ENCODE measurements around the gene EVI5. TPM values are rescaled to one million over a fixed set of nuclear protein-coding genes. Genes with fewer than 3 reads are reported as not detected.
A peak's percentile ranks its signal among the peaks of the same experiment; 100 is the strongest.

Gene EVI5
- total and polyA plus RNA-seq, 12 donors = 3.6 to 63.1 (median 45.2) TPM

GRCh38 chr1:92756537-92756936 is 28.4 kb downstream of the EVI5 start:
- H3K27me3 ChIP-seq = no peaks in the 10 kb centered on the region
- WGBS, 4 donors = 97 to 100% (median 99%) methylated on average over 4 of the region's 4 CpGs
- H3K27ac ChIP-seq = no peak overlapping the region
- H3K36me3 ChIP-seq (replicated peaks in 1 of 2) = no peaks in the 10 kb centered on the region
- TF ChIP-seq CTCF (IDR thresholded peaks at IDR 0.05) (no peak), POLR2A (IDR thresholded peaks at IDR 0.05) (no peak)
- H3K4me1 ChIP-seq (replicated peaks in 1 of 2) = peaks cover 4 to 7% of the 10 kb centered on the region in 2 donors
- no peaks in the 10 kb centered on the region for H3K9me3 ChIP-seq (replicated peaks in 1 of 3)
- DNase-seq = no peak
- intact Hi-C loops (cut with DNase I) = no loop called here
- no peak overlapping the region for H3K4me3 ChIP-seq

- DNase-seq = no peak
- TF ChIP-seq CTCF (IDR thresholded peaks at IDR 0.05) (no peak), POLR2A (IDR thresholded peaks at IDR 0.05) (no peak)
- intact Hi-C loops (cut with DNase I) = no loop called here
- Histone ChIP-seq H3K27me3 (no peaks in the 10 kb centered on the region), H3K4me3 (no peak overlapping the region), H3K36me3 (replicated peaks in 1 of 2) (no peaks in the 10 kb centered on the region), H3K9me3 (replicated peaks in 1 of 3) (no peaks in the 10 kb centered on the region), H3K4me1 (replicated peaks in 1 of 2) (peaks cover 4 to 7% of the 10 kb centered on the region in 2 donors), H3K27ac (peak overlapping the region in 1 of 5 donors; percentile 14)
- 91 to 96% (median 93%) methylated on average over 16 to 19 of the region's 19 CpGs for WGBS, 4 donors
These were observed 29.1 kb downstream of the EVI5 start for GRCh38 chr1:92755541-92756461.

- intact Hi-C loops (cut with DNase I) = no loop called here
- Histone ChIP-seq H3K27ac (no peak overlapping the region), H3K36me3 (replicated peaks in 1 of 2) (no peaks in the 10 kb centered on the region), H3K9me3 (replicated peaks in 1 of 3) (no peaks in the 10 kb centered on the region), H3K4me1 (replicated peaks in 1 of 2) (peaks cover 4 to 7% of the 10 kb centered on the region in 2 donors), H3K4me3 (no peak overlapping the region), H3K27me3 (no peaks in the 10 kb centered on the region)
- no peak for DNase-seq
- TF ChIP-seq CTCF (IDR thresholded peaks at IDR 0.05) (no peak), POLR2A (IDR thresholded peaks at IDR 0.05) (no peak)
- WGBS, 4 donors = 87 to 96% (median 88%) methylated on average over 1 of the region's 1 CpG
These were observed 30.2 kb downstream of the EVI5 start for GRCh38 chr1:92754719-92755050.

GRCh38 chr1:92754000-92754718 is 30.7 kb downstream of the EVI5 start:
- H3K27ac ChIP-seq = no peak overlapping the region
- no peaks in the 10 kb centered on the region for H3K9me3 ChIP-seq (replicated peaks in 1 of 3)
- TF ChIP-seq POLR2A (IDR thresholded peaks at IDR 0.05) = no peak
- no peak for TF ChIP-seq CTCF (IDR thresholded peaks at IDR 0.05)
- H3K4me3 ChIP-seq = no peak overlapping the region
- H3K4me1 ChIP-seq (replicated peaks in 1 of 2) = peaks cover 3 to 4% of the 10 kb centered on the region in 2 donors
- no peak for DNase-seq
- no peaks in the 10 kb centered on the region for H3K27me3 ChIP-seq
- 87 to 100% (median 95%) methylated on average over 1 of the region's 1 CpG for WGBS, 4 donors
- intact Hi-C loops (cut with DNase I) = no loop called here
- no peaks in the 10 kb centered on the region for H3K36me3 ChIP-seq (replicated peaks in 1 of 2)

All from adrenal gland (tissue), 12 donors.